ENCODE measurements around the gene DBET. TPM values are rescaled to one million over a fixed set of nuclear protein-coding genes. Genes with fewer than 3 reads are reported as not detected.

DBET gene
- not detected for total RNA-seq

GRCh38 chr4:190064342-190064741 is at the start of gene DBET:
DBET (plus strand) TSS chr4:190064502.

GRCh38 chr4:190027156-190027555 is 37.1 kb upstream of the DBET start, which contains the start of gene FRG2:
FRG2 (minus strand) TSS chr4:190027256; CDS start chr4:190027204, 52 bp downstream.

Small RNAs within 50 kb of the gene (small RNA-seq; reads per million reads assigned to genes)
- not detected for gene RNA5SP174 (ENCODE audit: low replicate concordance)
- not detected for gene RNA5SP175 (ENCODE audit: low replicate concordance)

Other genes with a start within 250 kb of the DBET start
- 17.2 TPM for gene FRG1, start 123.6 kb upstream of the DBET start, total RNA-seq
- gene FRG2, start 37.2 kb upstream of the DBET start, total RNA-seq = not detected
- gene DUX4, start 109.3 kb downstream of the DBET start, total RNA-seq = not detected

All from metanephros (tissue), 2 donors.